Measurements from ENCODE around the gene ACOX3. TPM values are rescaled to one million over a fixed set of nuclear protein-coding genes. Genes with fewer than 3 reads are reported as not detected.

Gene ACOX3
- total and polyA plus RNA-seq, 8 donors: 13.5 to 45.5 (median 32.8) TPM

GRCh38 chr4:8459867-8460445, 19.4 kb upstream of the ACOX3 start:
- H3K27me3 ChIP-seq: no peaks in the 10 kb centered on the region
- intact Hi-C loops (cut with DNase I; ENCODE audit: low total_unique reads): no loop called here
- no peaks in the 10 kb centered on the region for H3K4me1 ChIP-seq
- WGBS, 5 donors: 83 to 90% (median 84%) methylated on average over 8 of the region's 8 CpGs
- DNase-seq: peak in 1 of 2 donors; percentile 50
- H3K36me3 ChIP-seq: peaks cover 29 to 98% (median 94%) of the 10 kb centered on the region in 4 donors
- TF ChIP-seq POLR2A (IDR thresholded peaks at IDR 0.05): no peak
- TF ChIP-seq EP300 (IDR thresholded peaks at IDR 0.05): no peak
- no peak overlapping the region for H3K4me3 ChIP-seq
- H3K9me3 ChIP-seq: no peaks in the 10 kb centered on the region
- no peak overlapping the region for H3K27ac ChIP-seq

- Histone ChIP-seq H3K27ac (no peak overlapping the region), H3K36me3 (peaks cover 42 to 98% (median 96%) of the 10 kb centered on the region in 4 donors), H3K4me1 (no peaks in the 10 kb centered on the region), H3K4me3 (no peak overlapping the region), H3K27me3 (no peaks in the 10 kb centered on the region), H3K9me3 (no peaks in the 10 kb centered on the region)
- TF ChIP-seq POLR2A (IDR thresholded peaks at IDR 0.05): no peak
- intact Hi-C loops (cut with DNase I; ENCODE audit: low total_unique reads): no loop called here
- no peak for DNase-seq
- 80 to 84% (median 82%) methylated on average over 9 of the region's 9 CpGs for WGBS, 5 donors
Measured at GRCh38 chr4:8457646-8458252, 17.2 kb upstream of the ACOX3 start.

- Histone ChIP-seq H3K9me3 (no peaks in the 10 kb centered on the region), H3K4me1 (no peaks in the 10 kb centered on the region), H3K36me3 (peaks cover 39 to 100% (median 99%) of the 10 kb centered on the region in 4 donors), H3K27me3 (no peaks in the 10 kb centered on the region), H3K4me3 (no peak overlapping the region), H3K27ac (no peak overlapping the region)
- intact Hi-C loops (cut with DNase I; ENCODE audit: low total_unique reads): no loop called here
- DNase-seq: no peak
- TF ChIP-seq POLR2AphosphoS5 (IDR thresholded peaks at IDR 0.05) (no peak), EP300 (IDR thresholded peaks at IDR 0.05) (no peak), CTCF (IDR thresholded peaks at IDR 0.05) (no peak), POLR2A (IDR thresholded peaks at IDR 0.05) (no peak)
- WGBS, 5 donors: 80 to 90% (median 85%) methylated on average over 3 of the region's 3 CpGs
Measured at GRCh38 chr4:8453957-8454356, 13.4 kb upstream of the ACOX3 start.

- WGBS, 5 donors: 37 to 66% (median 45%) methylated on average over 11 of the region's 11 CpGs
- TF ChIP-seq POLR2AphosphoS5 (IDR thresholded peaks at IDR 0.05): peak in 2 of 3 donors; percentile 51 to 84
- TF ChIP-seq EP300 (IDR thresholded peaks at IDR 0.05): no peak
- Histone ChIP-seq H3K27ac (peak overlapping the region; percentile 56 to 88 (median 77)), H3K36me3 (peaks cover 48 to 100% (median 99%) of the 10 kb centered on the region in 4 donors), H3K9me3 (no peaks in the 10 kb centered on the region), H3K4me3 (no peak overlapping the region), H3K27me3 (no peaks in the 10 kb centered on the region), H3K4me1 (no peaks in the 10 kb centered on the region)
- intact Hi-C loops (cut with DNase I; ENCODE audit: low total_unique reads): no loop called here
- DNase-seq: peak; percentile 65 to 84
Measured at GRCh38 chr4:8451440-8452182, 11.1 kb upstream of the ACOX3 start.

GRCh38 chr4:8446122-8446521, 5.6 kb upstream of the ACOX3 start:
- WGBS, 5 donors: 78 to 88% (median 82%) methylated on average over 3 of the region's 3 CpGs
- Histone ChIP-seq H3K27ac (no peak overlapping the region), H3K4me1 (peaks cover 18 to 31% (median 26%) of the 10 kb centered on the region in 4 donors), H3K9me3 (no peaks in the 10 kb centered on the region), H3K36me3 (peaks cover 15 to 54% (median 54%) of the 10 kb centered on the region in 4 donors), H3K4me3 (no peak overlapping the region), H3K27me3 (no peaks in the 10 kb centered on the region)
- TF ChIP-seq POLR2A (IDR thresholded peaks at IDR 0.05): no peak
- DNase-seq: no peak
- intact Hi-C loops (cut with DNase I; ENCODE audit: low total_unique reads): no loop called here

GRCh38 chr4:8443801-8444200, 3.3 kb upstream of the ACOX3 start:
- no peak for DNase-seq
- no peak overlapping the region for H3K27ac ChIP-seq
- intact Hi-C loops (cut with DNase I; ENCODE audit: low total_unique reads): no loop called here
- no peak for TF ChIP-seq POLR2AphosphoS5 (IDR thresholded peaks at IDR 0.05)
- TF ChIP-seq CTCF (IDR thresholded peaks at IDR 0.05): no peak
- TF ChIP-seq EP300 (IDR thresholded peaks at IDR 0.05): no peak
- no peak for TF ChIP-seq POLR2A (IDR thresholded peaks at IDR 0.05)
- H3K4me1 ChIP-seq: peaks cover 25 to 46% (median 41%) of the 10 kb centered on the region in 4 donors
- no peaks in the 10 kb centered on the region for H3K27me3 ChIP-seq
- H3K9me3 ChIP-seq: no peaks in the 10 kb centered on the region
- no peak overlapping the region for H3K4me3 ChIP-seq
- WGBS, 5 donors: 63 to 88% (median 64%) methylated on average over 6 of the region's 6 CpGs
- peaks cover 15 to 33% (median 31%) of the 10 kb centered on the region in 4 donors for H3K36me3 ChIP-seq

Data from stomach (tissue), 9 donors.